KMS-11 (cell line): Measurements from ENCODE around the gene HRH3.

ENCODE experiments used
- H2AFZ ChIP-seq: fragments of 200-600 bp; sonication (generic); 2 replicates; pipeline ENCODE4 v1.6.1; 2016; ENCODE audit warnings: antibody characterized with exemption, mixed run types, low read depth
- H3K27ac ChIP-seq: fragments of 200-600 bp; sonication (generic); 2 replicates; pipeline ENCODE4 v1.6.1; 2016; ENCODE audit warnings: mild to moderate bottlenecking, mixed run types
- H3K27me3 ChIP-seq: fragments of 200-600 bp; sonication (generic); 2 replicates; pipeline ENCODE4 v1.6.1; 2017; ENCODE audit warnings: mild to moderate bottlenecking, low read depth, mixed run types, moderate library complexity; ENCODE audit not compliant: insufficient read depth
- H3K36me3 ChIP-seq: fragments of 200-600 bp; sonication (generic); 2 replicates; pipeline ENCODE4 v1.6.1; 2017; ENCODE audit warnings: mild to moderate bottlenecking, mixed run types; ENCODE audit not compliant: insufficient read depth
- H3K4me1 ChIP-seq: fragments of 200-600 bp; sonication (generic); 2 replicates; pipeline ENCODE4 v1.6.1; 2016; ENCODE audit warnings: mild to moderate bottlenecking, low read depth, mixed run types; ENCODE audit not compliant: poor library complexity, severe bottlenecking
- H3K4me2 ChIP-seq: fragments of 200-600 bp; sonication (generic); 2 replicates; pipeline ENCODE4 v1.7.0; 2016; ENCODE audit warnings: mild to moderate bottlenecking, mixed run types
- H3K4me3 ChIP-seq: fragments of 200-600 bp; sonication (generic); IDR thresholded peaks from 2 replicates; pipeline ENCODE4 v1.6.1; 2017; ENCODE audit warnings: low read depth, low read length, mixed read lengths; ENCODE audit not compliant: insufficient read depth
- H3K79me2 ChIP-seq: fragments of 200-600 bp; sonication (generic); 2 replicates; pipeline ENCODE4 v1.6.1; 2016; ENCODE audit warnings: low read depth, mixed run types; ENCODE audit not compliant: insufficient read depth
- H3K9ac ChIP-seq: fragments of 200-600 bp; sonication (generic); 2 replicates; pipeline ENCODE4 v1.6.1; 2016; ENCODE audit warnings: mild to moderate bottlenecking, mixed run types
- H4K20me1 ChIP-seq: fragments of 200-600 bp; sonication (generic); 2 replicates; pipeline ENCODE4 v1.6.1; 2016; ENCODE audit warnings: mild to moderate bottlenecking, mixed run types; ENCODE audit not compliant: insufficient read depth
- TF ChIP-seq, protein P1 (sequence below): fragments of 200-600 bp; sonication (generic); conservative IDR thresholded peaks from 2 replicates; pipeline ENCODE4 v1.6.1; 2017; ENCODE audit warnings: low read depth, mild to moderate bottlenecking, antibody characterized with exemption, low read length, moderate library complexity, mixed read lengths

Gene HRH3

DNA sequence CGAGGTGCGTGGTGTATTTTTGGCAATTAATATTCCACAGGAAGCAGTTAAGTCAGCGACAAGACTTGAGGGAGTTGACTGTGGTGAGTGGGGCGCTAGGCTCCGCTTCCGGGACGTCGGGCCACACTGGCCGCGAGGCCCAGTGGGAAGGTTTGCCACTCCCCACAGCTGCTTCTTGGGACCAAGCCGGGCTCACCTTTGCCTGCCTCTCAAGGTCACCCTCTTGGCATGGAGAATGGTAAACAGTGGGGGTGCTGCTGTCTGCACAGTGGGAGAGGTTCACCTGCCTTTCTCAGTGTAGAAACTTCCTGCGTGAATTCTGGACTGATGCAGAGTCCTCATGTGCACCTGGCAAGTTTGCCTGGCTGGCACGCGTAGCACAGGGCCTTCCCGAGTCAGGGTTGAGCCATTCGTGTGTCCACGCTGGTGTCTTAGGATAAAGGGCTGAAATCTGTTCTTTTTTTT, 24.6 kb upstream of the HRH3 start:
- Histone ChIP-seq H3K4me3 (no peak overlapping the region), H3K4me2 (no peak overlapping the region), H3K36me3 (no peaks in the 10 kb centered on the region), H2AFZ (no peak overlapping the region), H3K4me1 (peaks cover under 1% of the 10 kb centered on the region), H3K79me2 (peaks cover 3% of the 10 kb centered on the region; the same call in 1 of the 2 replicates), H3K9ac (no peak overlapping the region), H3K27me3 (no peaks in the 10 kb centered on the region), H4K20me1 (no peaks in the 10 kb centered on the region), H3K27ac (no peak overlapping the region)
- TF ChIP-seq, protein P1, sequence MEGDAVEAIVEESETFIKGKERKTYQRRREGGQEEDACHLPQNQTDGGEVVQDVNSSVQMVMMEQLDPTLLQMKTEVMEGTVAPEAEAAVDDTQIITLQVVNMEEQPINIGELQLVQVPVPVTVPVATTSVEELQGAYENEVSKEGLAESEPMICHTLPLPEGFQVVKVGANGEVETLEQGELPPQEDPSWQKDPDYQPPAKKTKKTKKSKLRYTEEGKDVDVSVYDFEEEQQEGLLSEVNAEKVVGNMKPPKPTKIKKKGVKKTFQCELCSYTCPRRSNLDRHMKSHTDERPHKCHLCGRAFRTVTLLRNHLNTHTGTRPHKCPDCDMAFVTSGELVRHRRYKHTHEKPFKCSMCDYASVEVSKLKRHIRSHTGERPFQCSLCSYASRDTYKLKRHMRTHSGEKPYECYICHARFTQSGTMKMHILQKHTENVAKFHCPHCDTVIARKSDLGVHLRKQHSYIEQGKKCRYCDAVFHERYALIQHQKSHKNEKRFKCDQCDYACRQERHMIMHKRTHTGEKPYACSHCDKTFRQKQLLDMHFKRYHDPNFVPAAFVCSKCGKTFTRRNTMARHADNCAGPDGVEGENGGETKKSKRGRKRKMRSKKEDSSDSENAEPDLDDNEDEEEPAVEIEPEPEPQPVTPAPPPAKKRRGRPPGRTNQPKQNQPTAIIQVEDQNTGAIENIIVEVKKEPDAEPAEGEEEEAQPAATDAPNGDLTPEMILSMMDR, result no peak

DNA sequence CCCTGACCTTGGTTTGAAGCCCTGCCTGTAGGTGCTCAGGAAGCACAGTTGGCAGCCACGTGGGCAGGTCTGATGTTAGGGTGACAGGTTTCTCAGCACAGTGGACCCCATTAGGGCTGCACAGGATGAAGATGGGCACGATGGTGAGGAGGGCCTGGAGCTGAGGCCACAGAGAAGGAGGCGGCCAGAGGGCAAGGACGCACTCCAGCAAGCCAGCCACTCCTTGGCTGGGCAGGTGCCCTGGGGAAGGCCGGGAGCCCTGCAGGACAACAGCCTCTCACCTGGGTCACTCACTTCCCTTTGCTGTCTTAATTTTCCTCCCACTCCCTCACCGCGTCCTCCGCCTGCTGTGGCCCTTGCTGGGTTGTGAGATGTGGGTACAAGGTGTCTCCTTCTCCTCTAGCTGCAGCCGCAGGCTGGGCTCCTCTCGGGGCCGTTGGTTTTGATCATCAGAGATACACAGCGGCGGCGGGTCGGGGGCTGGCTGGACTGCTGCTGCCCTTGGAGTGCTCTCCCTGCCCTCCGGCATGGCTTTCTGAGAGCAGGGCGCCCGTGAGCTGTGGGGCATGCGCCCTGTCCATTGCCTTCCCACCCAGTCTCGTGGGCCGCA, 23.9 kb upstream of the HRH3 start:
- H2AFZ ChIP-seq, result no peak overlapping the region
- H3K27me3 ChIP-seq, result no peaks in the 10 kb centered on the region
- TF ChIP-seq, protein P1, result no peak
- no peaks in the 10 kb centered on the region for H4K20me1 ChIP-seq
- peaks cover 6% of the 10 kb centered on the region for H3K4me1 ChIP-seq
- no peak overlapping the region for H3K4me3 ChIP-seq
- H3K27ac ChIP-seq, result no peak overlapping the region
- H3K9ac ChIP-seq, result no peak overlapping the region
- no peaks in the 10 kb centered on the region for H3K36me3 ChIP-seq
- H3K79me2 ChIP-seq, result peaks cover 3% of the 10 kb centered on the region; the same call in 1 of the 2 replicates
- no peak overlapping the region for H3K4me2 ChIP-seq

DNA sequence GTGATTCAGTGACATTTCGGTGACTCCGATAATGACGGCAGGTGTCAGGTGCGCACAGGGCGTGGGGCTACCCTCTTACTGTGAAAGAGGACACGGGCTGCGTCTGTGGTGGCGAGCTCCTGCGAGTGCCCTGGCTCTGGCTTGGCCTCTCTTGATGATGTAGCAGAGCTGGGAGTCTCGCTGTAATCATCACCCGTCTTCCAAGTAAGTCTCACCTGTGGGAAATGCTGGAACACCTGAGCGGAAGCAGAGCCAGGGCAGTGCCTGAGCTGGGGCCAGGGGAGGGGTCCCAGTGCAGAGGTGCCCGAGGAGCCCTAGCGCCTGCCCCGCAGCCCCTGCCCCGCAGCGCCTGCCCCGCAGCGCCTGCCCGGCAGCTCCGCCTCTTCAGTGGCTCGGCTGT, 23.0 kb upstream of the HRH3 start:
- Histone ChIP-seq H3K27ac (no peak overlapping the region), H3K36me3 (no peaks in the 10 kb centered on the region), H4K20me1 (no peaks in the 10 kb centered on the region), H3K27me3 (no peaks in the 10 kb centered on the region), H3K4me2 (no peak overlapping the region), H3K79me2 (no peaks in the 10 kb centered on the region; the same call in 1 of the 2 replicates), H3K4me1 (peaks cover 6% of the 10 kb centered on the region), H3K9ac (no peak overlapping the region), H3K4me3 (no peak overlapping the region), H2AFZ (no peak overlapping the region)
- TF ChIP-seq, protein P1, result no peak

DNA sequence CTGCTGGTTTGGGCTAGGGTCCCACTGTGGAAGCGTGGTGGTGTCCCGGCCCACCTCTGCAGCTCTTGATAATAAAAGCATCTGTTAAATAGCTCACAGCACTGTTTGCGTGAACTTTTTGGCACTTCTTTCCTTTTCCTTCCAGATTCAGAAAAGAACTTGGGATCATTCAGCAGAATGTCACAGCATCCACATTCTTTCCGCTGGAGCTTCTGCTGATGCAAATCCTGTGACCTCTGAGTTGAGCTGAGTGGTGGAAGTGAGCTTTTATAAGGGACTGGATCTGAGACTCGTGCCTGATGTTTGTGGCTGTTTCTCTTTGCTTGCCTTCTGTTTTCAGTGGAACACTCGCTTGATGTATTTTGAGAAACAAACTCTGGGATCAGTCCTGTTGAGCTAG, 22.1 kb upstream of the HRH3 start:
- H3K27me3 ChIP-seq, result no peaks in the 10 kb centered on the region
- H3K9ac ChIP-seq, result no peak overlapping the region
- H3K79me2 ChIP-seq, result no peaks in the 10 kb centered on the region; the same call in 1 of the 2 replicates
- H3K4me2 ChIP-seq, result no peak overlapping the region
- H4K20me1 ChIP-seq, result no peaks in the 10 kb centered on the region
- no peak overlapping the region for H3K4me3 ChIP-seq
- no peak overlapping the region for H3K27ac ChIP-seq
- peaks cover 9% of the 10 kb centered on the region for H3K4me1 ChIP-seq
- H3K36me3 ChIP-seq, result no peaks in the 10 kb centered on the region
- H2AFZ ChIP-seq, result no peak overlapping the region
- TF ChIP-seq, protein P1, result no peak
